Stimulated activated CD8-positive, alpha-beta memory T cell treated with anti-CD3 and anti-CD28 coated beads, Interleukin-2, amount 100 ng/mL, for 1 hour (primary cell): ENCODE data around the gene SLC66A3.

Source experiments
- DNase-seq, 2 donors: peaks; one replicate each; pipeline ENCODE4 v3.0.0-alpha.2; 2020; ENCODE audit warnings: low read depth in 2 of 2

Gene SLC66A3

DNA sequence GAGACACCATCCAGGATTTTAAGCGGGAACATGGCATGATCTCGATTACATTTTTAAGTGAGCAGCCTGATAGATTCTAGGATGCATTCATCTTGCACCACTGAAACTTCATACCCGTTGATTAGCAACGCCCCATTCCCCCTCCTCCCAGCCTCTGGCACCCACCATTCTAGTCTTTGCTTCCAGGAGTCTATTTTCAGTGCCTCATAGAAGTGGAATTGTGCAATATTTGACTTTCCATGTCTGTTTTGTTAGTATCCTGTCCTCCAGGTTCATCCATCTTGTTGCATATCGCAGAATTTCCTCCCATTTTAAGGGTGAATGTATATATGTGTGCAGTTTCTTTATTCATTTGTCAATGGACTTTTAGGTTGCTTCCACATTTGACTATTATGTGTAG, 20.9 kb upstream of the SLC66A3 start:
- DNase-seq: no peak

GRCh38 chr2:11140492-11140891, 14.8 kb upstream of the SLC66A3 start:
- no peak for DNase-seq

- DNase-seq: no peak
Observed at GRCh38 chr2:11141319-11141718, 13.9 kb upstream of the SLC66A3 start.

DNA sequence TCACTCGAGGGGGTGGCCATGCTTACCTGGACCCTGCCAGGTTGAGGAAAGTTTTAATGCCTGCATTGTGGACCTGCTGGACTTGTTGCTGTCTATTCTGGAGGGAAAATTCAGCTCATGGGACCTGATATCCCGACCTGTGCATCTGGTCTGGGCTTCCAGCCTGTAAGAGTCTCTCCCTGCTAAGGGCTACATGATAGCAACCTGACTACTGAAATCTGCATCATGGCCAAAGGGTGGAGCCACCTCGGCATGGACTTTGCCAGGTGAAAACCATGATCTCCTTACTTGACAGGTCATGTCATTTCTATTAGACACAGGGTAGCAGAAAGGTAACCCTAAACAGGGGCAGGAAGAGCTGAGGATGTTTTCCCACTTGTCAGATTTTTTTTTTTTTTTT, 12.9 kb upstream of the SLC66A3 start:
- DNase-seq: no peak

DNA sequence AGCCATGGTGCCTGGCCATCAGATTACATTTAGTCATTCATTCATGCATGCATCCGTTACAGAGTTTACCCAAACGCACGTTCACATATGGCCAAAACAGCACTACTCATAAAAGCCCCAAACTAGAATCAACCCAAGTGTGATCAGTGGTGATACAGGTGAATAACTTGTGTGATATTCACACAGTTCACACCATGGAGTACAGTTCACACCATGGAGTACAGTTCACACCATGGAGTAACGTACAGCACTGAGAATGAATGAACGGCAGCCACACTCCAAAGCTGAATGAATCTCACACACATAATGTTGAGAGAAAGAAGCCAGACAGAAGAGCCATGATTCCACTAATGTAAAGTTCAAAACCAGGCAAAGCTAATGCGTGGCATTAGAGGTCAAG, 12.3 kb upstream of the SLC66A3 start:
- no peak for DNase-seq

DNA sequence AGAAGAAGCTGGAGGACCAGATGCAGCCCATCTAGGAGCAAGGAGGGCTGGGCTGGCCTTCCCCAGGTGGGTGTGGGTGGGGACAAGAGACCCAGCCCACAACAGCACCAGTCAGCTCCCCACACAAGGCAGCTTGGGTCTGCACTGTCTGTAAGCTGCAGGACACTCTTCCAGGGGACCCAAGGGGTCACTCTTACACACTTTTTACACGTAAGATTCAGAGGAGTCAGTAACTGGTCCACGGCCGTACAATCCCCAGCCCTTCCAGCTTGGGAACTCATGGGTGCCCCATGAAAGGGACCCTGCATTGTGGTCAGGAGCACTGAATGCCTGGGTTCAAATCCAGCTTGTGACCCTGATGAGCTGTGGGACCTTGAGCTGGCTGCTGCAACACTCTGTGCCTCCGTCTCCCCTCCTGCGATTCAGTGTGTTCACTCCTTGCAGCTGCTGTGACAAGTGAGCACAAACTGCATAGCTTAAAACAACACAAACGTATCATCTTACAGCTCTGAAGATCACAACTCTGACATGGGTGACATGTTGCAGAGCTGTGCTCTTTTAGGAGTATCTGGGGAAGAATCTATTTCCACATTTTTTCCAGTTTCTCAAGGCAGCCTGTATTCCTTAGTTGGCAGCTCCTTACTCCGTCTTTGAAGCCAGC, 11.1 kb upstream of the SLC66A3 start:
- no peak for DNase-seq

DNA sequence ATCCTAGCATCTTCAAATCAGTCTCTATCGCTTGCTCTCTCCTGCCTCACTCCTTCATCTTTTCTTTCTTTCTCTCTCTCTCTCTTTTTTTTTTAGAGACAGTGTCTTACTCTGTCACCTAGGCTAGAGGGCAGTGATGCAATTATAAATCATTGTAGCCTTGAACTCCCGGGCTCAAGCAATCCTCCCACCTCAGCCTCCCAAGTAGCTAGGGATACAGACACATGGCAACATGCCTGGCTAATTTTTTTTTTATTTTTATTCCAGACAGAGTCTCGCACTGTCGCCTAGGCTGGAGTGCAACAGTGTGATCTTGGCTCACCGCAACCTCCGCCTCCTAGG, 10.6 kb upstream of the SLC66A3 start:
- DNase-seq: no peak

DNA sequence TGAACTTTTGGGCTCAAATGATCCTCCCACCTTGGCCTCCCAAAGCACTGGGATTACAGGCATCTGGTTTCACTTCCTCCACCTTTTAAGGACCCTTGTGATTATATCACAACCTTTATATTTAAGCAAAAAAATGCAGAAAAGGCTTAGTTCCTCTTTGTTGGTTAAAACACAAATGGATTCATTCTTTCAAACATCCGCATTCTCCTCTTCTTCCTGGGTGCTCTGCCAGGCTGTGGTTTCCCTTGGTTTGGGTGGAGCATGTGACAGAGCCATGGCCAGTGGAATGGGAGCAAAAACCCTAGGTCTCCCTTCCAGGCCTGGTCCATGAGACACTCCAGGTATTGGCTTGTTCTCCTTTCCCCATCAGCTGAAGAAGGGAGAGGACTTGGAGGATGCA, 9.9 kb upstream of the SLC66A3 start:
- no peak for DNase-seq

- no peak for DNase-seq
Observed at GRCh38 chr2:11146076-11146475, 9.2 kb upstream of the SLC66A3 start.

GRCh38 chr2:11147263-11147662, 8.0 kb upstream of the SLC66A3 start:
- DNase-seq: no peak

DNA sequence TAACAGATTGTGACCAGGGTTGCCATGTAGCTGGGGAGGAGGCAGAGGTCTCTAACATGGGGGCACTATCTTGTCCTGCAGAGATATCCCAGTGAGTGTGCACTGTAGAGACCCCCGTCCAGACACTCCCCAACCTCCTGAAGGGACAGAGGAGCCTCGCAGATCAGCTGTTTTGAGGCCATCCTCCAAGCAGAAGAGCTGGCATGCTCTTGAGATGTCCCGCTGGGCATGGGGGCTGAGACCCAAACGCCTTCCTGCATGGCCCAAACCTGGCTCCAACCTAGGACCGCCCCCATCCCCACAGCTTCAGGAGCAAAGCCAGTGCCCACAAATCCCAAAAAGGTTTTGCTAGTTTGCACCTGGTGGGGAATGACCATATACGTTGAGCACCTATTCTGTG, 2.7 kb upstream of the SLC66A3 start:
- DNase-seq: no peak

GRCh38 chr2:11154016-11154922, 998 bp upstream of the SLC66A3 start:
- no peak for DNase-seq

DNA sequence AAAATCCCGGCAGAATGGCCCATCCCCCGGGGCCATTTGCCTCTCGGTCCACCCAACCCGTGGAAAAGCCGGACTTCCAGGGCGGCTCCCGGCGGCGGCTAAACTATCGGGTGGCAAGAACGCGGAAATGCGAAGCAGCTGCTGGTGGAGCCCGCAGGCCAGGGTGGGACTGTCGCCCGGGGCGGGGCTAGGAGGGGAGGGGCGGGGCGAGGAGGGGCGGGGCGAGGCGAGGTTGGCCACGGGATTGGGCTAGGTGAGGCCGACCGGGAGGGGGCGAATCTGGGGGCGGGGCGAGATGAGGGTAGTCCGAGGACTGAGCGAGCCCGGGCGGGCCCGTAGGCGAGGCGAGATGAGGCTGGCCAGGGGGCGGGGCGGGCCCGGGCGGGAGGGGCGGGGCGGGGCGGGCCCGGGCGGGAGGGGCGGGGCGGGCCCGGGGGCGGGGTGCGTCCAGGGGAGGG, 315 bp upstream of the SLC66A3 start:
- DNase-seq: peak; percentile 94 to 99

- no peak for DNase-seq
Observed at GRCh38 chr2:11156396-11157075, 1.3 kb downstream of the SLC66A3 start.

DNA sequence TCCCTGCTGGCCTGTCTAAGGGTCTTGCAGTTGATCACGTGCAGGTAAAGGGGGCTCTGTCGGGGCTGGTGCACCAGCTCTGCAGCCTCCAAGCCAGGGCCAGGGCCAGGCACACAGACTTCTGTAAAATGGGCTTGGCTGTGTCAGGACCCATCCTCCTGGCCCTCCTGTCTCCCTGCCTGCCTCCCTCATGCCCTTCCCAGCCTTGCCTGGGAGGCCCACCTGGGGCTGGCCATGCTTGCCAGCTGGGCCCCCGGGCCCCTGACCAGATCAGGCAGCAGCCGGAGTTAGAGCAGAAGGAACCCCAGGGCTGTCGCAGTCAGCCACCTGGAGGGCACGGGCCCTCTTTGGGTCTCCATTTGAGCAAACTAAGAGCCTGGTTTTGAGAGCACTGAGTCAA, 2.0 kb downstream of the SLC66A3 start:
- no peak for DNase-seq

- DNase-seq: no peak
Observed at GRCh38 chr2:11157731-11158130, 2.5 kb downstream of the SLC66A3 start.

- no peak for DNase-seq
Observed at GRCh38 chr2:11158916-11159573, 3.8 kb downstream of the SLC66A3 start.

GRCh38 chr2:11159574-11160170, 4.4 kb downstream of the SLC66A3 start:
- no peak for DNase-seq

DNA sequence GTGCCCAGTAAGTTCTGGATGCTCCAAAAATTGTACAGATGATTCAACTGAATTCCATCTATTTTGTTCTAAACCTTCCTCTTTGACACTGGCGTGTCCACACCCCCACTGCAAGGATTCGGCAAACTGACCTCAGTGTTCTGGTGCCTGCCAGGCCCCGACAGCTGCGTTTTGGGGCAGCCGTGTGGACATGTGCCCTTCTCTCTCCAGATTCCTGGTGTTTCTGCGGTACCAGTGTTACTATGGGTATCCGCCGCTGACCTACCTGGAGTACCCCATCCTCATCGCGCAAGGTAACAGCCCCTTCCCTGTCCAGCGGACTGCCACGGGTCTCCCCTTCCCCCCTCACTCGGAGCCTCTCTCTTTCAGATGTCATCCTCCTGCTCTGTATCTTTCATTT, 5.0 kb downstream of the SLC66A3 start:
- no peak for DNase-seq

DNA sequence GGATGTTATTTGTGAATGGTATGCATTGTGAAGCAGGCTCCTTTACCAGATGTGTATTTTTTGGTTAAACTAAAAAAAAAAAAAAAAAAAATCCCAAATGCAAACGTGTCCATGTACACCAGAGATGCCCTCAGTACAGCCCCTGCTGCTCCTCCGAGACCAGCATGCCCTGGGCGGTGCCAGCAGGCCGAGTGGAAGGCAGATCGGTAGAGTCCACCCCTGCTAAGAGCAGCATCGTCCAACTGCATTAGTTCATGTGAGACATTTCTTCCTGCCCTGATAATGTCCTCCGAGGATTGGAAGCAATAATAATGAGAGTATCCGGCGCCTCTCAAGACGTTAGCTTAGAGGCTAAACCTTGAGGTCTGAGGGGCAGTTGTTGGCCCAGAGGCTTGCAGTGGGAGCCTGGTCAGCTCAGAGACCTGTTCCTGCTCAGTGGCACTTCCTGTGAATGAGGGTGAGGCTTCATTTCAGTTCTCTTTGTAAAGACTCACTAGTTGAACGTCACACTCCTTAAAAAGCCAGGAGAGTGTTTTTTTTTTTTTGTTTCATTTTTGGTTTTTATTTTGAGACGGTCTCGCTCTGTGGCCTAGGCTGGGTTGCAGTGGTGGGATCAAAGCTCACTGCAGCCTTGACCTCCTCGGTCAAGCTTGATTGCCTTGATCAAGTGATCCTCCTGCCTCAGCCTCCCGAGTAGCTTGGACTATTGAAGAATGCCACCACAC, 5.6 kb downstream of the SLC66A3 start:
- no peak for DNase-seq

DNA sequence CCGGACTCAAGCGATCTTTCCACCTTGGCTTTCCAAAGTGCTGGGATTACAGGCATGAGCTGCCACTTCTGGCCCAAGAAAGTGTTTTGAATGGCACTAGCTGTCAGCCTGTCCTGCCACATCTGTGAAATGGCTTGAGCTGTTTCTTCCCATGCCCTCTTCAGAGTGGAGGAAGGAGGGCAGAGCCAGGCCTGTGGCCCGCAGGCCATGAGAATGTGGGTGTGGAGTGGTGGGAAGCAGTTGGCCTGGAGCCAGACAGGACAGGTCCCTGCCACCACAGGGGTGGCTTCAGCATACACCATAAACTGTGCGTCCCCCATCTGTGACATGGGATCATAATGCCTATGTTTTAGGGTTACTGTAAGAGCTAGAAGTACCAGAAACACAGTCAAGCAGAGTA, 6.5 kb downstream of the SLC66A3 start:
- DNase-seq: no peak
